DOHH2 (cell line): ENCODE data around the gene IGFBP2.

Source experiments
- H3F3A ChIP-seq: fragments of 200-600 bp; sonication (generic), shearing (Covaris generic); 2 replicates; pipeline ENCODE4 v1.6.0; 2016; ENCODE audit warnings: antibody characterized with exemption, mild to moderate bottlenecking; ENCODE audit not compliant: control insufficient read depth, insufficient read depth
- H3K27ac ChIP-seq: fragments of 200-600 bp; sonication (generic); 2 replicates; pipeline ENCODE4 v1.5.1; 2014; ENCODE audit warnings: low read depth, mild to moderate bottlenecking, low read length, moderate library complexity
- H3K27me3 ChIP-seq: fragments of 200-600 bp; sonication (generic); 2 replicates; pipeline ENCODE4 v1.6.1; 2014; ENCODE audit warnings: mild to moderate bottlenecking, low read length, mixed read lengths; ENCODE audit not compliant: control insufficient read depth
- H3K36me3 ChIP-seq: fragments of 200-600 bp; sonication (generic); 2 replicates; pipeline ENCODE4 v1.6.1; 2014; ENCODE audit warnings: mild to moderate bottlenecking, low read length, moderate library complexity, mixed read lengths; ENCODE audit not compliant: control insufficient read depth
- H3K4me1 ChIP-seq: fragments of 200-600 bp; sonication (generic); 2 replicates; pipeline ENCODE4 v1.6.1; 2014; ENCODE audit warnings: mild to moderate bottlenecking, low read length, mixed read lengths; ENCODE audit not compliant: control insufficient read depth
- H3K4me2 ChIP-seq: fragments of 200-600 bp; sonication (generic); 2 replicates; pipeline ENCODE4 v1.6.0; 2014; ENCODE audit warnings: mild to moderate bottlenecking, low read length, moderate library complexity
- H3K4me3 ChIP-seq: fragments of 200-600 bp; sonication (generic); 2 replicates; pipeline ENCODE4 v1.5.1; 2014; ENCODE audit warnings: mild to moderate bottlenecking, low read length, mixed read lengths
- H3K79me2 ChIP-seq: fragments of 200-600 bp; sonication (generic); 2 replicates; pipeline ENCODE4 v1.6.1; 2014; ENCODE audit warnings: mild to moderate bottlenecking, low read length, mixed read lengths; ENCODE audit not compliant: control insufficient read depth
- H3K9me2 ChIP-seq: fragments of 200-600 bp; sonication (generic); replicated peaks from 2 replicates; pipeline ENCODE4 v1.6.1; 2014; ENCODE audit warnings: mild to moderate bottlenecking, low read length, mixed read lengths; ENCODE audit not compliant: control insufficient read depth
- H3K9me3 ChIP-seq: fragments of 200-600 bp; sonication (generic); 2 replicates; pipeline ENCODE4 v1.6.1; 2014; ENCODE audit warnings: antibody characterized with exemption, low read length, mixed read lengths; ENCODE audit not compliant: control insufficient read depth, insufficient read depth
- H4K20me1 ChIP-seq: fragments of 200-600 bp; sonication (generic); 2 replicates; pipeline ENCODE4 v1.6.0; 2014; ENCODE audit warnings: low read depth, mild to moderate bottlenecking, antibody characterized with exemption, low read length, moderate library complexity; ENCODE audit not compliant: control insufficient read depth, insufficient read depth
- EZH2phosphoT487 ChIP-seq: fragments of 200-600 bp; sonication (generic); IDR thresholded peaks from 2 replicates; pipeline ENCODE4 v1.6.1; 2017; ENCODE audit warnings: borderline replicate concordance, mild to moderate bottlenecking, antibody characterized with exemption, low read length, moderate library complexity, mixed read lengths
- TF ChIP-seq, protein P1 (sequence below): fragments of 200-600 bp; sonication (generic); IDR thresholded peaks from one replicate; pipeline ENCODE4 v1.5.1; 2014; ENCODE audit warnings: antibody characterized with exemption, mild to moderate bottlenecking, low read depth, low read length; ENCODE audit not compliant: poor library complexity, severe bottlenecking

The IGFBP2 gene

GRCh38 chr2:216676630-216677029 lies 43.4 kb downstream of the IGFBP2 start:
- no peaks in the 10 kb centered on the region; the same call in 1 of the 2 replicates for H3K27me3 ChIP-seq
- no peaks in the 10 kb centered on the region for H4K20me1 ChIP-seq
- H3F3A ChIP-seq, result no peaks in the 10 kb centered on the region
- H3K79me2 ChIP-seq, result no peaks in the 10 kb centered on the region
- no peaks in the 10 kb centered on the region for H3K9me3 ChIP-seq
- H3K4me1 ChIP-seq, result no peaks in the 10 kb centered on the region
- TF ChIP-seq, protein P1, sequence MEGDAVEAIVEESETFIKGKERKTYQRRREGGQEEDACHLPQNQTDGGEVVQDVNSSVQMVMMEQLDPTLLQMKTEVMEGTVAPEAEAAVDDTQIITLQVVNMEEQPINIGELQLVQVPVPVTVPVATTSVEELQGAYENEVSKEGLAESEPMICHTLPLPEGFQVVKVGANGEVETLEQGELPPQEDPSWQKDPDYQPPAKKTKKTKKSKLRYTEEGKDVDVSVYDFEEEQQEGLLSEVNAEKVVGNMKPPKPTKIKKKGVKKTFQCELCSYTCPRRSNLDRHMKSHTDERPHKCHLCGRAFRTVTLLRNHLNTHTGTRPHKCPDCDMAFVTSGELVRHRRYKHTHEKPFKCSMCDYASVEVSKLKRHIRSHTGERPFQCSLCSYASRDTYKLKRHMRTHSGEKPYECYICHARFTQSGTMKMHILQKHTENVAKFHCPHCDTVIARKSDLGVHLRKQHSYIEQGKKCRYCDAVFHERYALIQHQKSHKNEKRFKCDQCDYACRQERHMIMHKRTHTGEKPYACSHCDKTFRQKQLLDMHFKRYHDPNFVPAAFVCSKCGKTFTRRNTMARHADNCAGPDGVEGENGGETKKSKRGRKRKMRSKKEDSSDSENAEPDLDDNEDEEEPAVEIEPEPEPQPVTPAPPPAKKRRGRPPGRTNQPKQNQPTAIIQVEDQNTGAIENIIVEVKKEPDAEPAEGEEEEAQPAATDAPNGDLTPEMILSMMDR, result no peak
- TF ChIP-seq EZH2phosphoT487, result no peak
- H3K9me2 ChIP-seq, result no peaks in the 10 kb centered on the region
- no peaks in the 10 kb centered on the region for H3K36me3 ChIP-seq
- no peak overlapping the region for H3K4me3 ChIP-seq
- no peak overlapping the region for H3K27ac ChIP-seq
- no peak overlapping the region for H3K4me2 ChIP-seq

- peaks cover 5% of the 10 kb centered on the region for H3K27me3 ChIP-seq
- H3K4me2 ChIP-seq, result no peak overlapping the region
- no peak overlapping the region for H3K4me3 ChIP-seq
- H3K79me2 ChIP-seq, result no peaks in the 10 kb centered on the region
- no peaks in the 10 kb centered on the region for H3K9me2 ChIP-seq
- no peaks in the 10 kb centered on the region for H3K9me3 ChIP-seq
- H3F3A ChIP-seq, result no peaks in the 10 kb centered on the region
- H3K36me3 ChIP-seq, result no peaks in the 10 kb centered on the region
- no peak overlapping the region for H3K27ac ChIP-seq
- TF ChIP-seq, protein P1, result no peak
- no peak for TF ChIP-seq EZH2phosphoT487
- 0 out of 2 replicates have a peak, but pooled peaks cover 2% of the 10 kb centered on the region for H3K4me1 ChIP-seq
- no peaks in the 10 kb centered on the region for H4K20me1 ChIP-seq
Measured at GRCh38 chr2:216677439-216678097, 44.3 kb downstream of the IGFBP2 start.

DNA sequence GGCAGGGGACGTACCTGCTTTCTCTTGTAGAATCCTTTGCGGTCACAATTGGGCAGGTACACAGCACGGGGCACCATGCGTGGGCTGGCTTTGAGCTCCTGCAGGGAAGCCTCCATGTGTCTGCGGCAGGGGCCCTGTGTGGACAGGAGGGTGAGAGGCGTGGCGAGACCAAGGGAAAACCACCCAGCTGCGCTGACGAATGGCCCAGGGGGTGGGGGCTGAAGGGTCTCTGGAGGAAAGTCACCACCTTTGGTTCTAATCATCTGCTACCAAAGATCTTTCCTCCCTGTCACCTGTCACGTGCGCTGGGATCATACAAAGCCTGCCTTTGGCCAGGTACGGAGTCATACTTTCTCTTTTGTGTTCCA lies 44.9 kb downstream of the IGFBP2 start:
- 0 out of 2 replicates have a peak, but pooled peaks cover 2% of the 10 kb centered on the region for H3K4me1 ChIP-seq
- peaks cover 6% of the 10 kb centered on the region for H3K27me3 ChIP-seq
- no peak overlapping the region for H3K4me3 ChIP-seq
- no peaks in the 10 kb centered on the region for H3K36me3 ChIP-seq
- no peak for TF ChIP-seq EZH2phosphoT487
- no peaks in the 10 kb centered on the region for H3K9me2 ChIP-seq
- no peak overlapping the region for H3K4me2 ChIP-seq
- no peaks in the 10 kb centered on the region for H3F3A ChIP-seq
- no peak overlapping the region for H3K27ac ChIP-seq
- no peaks in the 10 kb centered on the region for H4K20me1 ChIP-seq
- no peaks in the 10 kb centered on the region for H3K9me3 ChIP-seq
- H3K79me2 ChIP-seq, result no peaks in the 10 kb centered on the region

DNA sequence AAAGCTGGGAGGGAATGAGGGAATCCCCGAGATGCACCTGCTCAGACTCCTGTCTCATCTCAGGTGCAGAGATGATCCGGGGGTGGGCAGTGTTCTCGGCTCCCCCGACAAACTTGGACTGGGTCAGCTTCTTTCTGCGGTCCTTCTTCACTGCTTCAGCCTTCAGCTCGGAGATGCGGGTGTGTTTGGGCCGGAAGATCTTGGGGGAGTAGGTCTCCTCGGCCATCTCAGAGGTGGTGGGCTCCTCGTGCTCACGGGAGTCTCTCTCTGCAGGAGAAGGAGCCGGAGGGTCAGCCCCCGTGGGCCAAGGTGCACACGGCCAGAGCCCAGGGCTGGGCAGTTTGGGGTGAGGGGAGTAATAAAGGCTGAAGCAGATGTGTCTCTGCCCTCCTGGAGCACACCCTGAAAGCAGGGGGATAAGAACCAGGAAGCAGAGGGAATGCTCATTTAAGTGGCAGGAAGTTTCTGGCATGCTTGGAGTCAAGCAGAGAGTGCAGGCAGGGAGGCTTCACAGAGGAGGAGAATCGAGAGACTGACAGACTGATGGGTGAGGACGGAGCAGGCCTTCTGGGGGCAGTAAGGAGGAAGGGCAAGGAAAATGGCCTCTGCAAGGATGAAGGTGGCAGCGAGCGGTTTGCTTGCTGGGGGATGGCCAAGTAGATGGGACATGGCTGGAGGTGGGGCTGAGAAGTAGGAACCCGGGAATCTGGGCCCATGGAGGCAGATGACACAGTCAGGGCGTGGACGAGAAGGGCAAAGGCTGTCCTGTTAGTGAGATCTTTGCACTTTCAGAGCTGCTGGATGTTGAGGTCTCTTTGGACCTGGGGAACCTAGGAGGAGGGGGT lies 45.8 kb downstream of the IGFBP2 start:
- H3K79me2 ChIP-seq, result no peaks in the 10 kb centered on the region
- no peaks in the 10 kb centered on the region for H3K9me3 ChIP-seq
- H3K36me3 ChIP-seq, result no peaks in the 10 kb centered on the region
- no peaks in the 10 kb centered on the region for H4K20me1 ChIP-seq
- no peak overlapping the region for H3K27ac ChIP-seq
- peaks cover 12% of the 10 kb centered on the region for H3K27me3 ChIP-seq
- no peaks in the 10 kb centered on the region for H3F3A ChIP-seq
- H3K4me3 ChIP-seq, result no peak overlapping the region
- H3K4me1 ChIP-seq, result 0 out of 2 replicates have a peak, but pooled peaks cover 2% of the 10 kb centered on the region
- H3K9me2 ChIP-seq, result no peaks in the 10 kb centered on the region
- no peak overlapping the region for H3K4me2 ChIP-seq
- TF ChIP-seq, protein P1, result no peak
- TF ChIP-seq EZH2phosphoT487, result no peak
